B cell (primary cell): ENCODE results near the gene C5orf15. TPM values are rescaled to one million over a fixed set of nuclear protein-coding genes. Genes with fewer than 3 reads are reported as not detected.

Source experiments
- ATAC-seq: fragments of 200-7000 bp; cut with Tn5 transposase; one replicate; pipeline ENCODE4 v1.10.0; 2021; ENCODE audit warnings: low read depth, mild to moderate bottlenecking, moderate number of reproducible peaks, moderate library complexity
- CTCF ChIA-PET: fragments of 350-600 bp; sonication (Branson Sonifier 250); formaldehyde crosslinking; loops from one replicate; lab custom pipeline; 2021; ENCODE audit warnings: antibody characterized with exemption, inconsistent platforms; lab: Charles Lee
- POLR2A ChIA-PET: fragments of 350-600 bp; sonication (Branson Sonifier 250); formaldehyde crosslinking; loops from one replicate; lab custom pipeline; 2021; ENCODE audit warnings: antibody characterized with exemption; lab: Charles Lee
- DNase-seq: peaks from one replicate; pipeline ENCODE4 v3.0.0; 2013
- H2AFZ ChIP-seq: 2 replicates; pipeline ENCODE4 v1.6.1; 2012; ENCODE audit warnings: mild to moderate bottlenecking, low read depth, low read length; ENCODE audit not compliant: insufficient read depth, poor library complexity, severe bottlenecking
- H3K27ac ChIP-seq, 2 donors: 1 replicate in 1 of 2; 2 replicates in 1 of 2; pipeline ENCODE4 v1.5.1; 2012 to 2013; ENCODE audit warnings: low read length in 2 of 2, mild to moderate bottlenecking in 2 of 2, moderate library complexity in 1 of 2
- H3K27me3 ChIP-seq, 4 experiments: fragments of 200-600 bp in 1 of 4; sonication (generic) in 1 of 4; replicated peaks in 1 of 4; 1 replicate in 2 of 4; 2 replicates in 2 of 4; pipeline versions ENCODE4 v1.6.1 to v1.7.0; 2013 to 2016; ENCODE audit warnings: low read length in 3 of 4, mild to moderate bottlenecking in 2 of 4, mixed read lengths in 1 of 4, moderate library complexity in 1 of 4; ENCODE audit not compliant: insufficient read depth in 4 of 4, control insufficient read depth in 3 of 4; ENCODE audit errors: control extremely low read depth in 1 of 4
- H3K36me3 ChIP-seq, 2 experiments: replicated peaks in 1 of 2; 1 replicate in 1 of 2; 2 replicates in 1 of 2; pipeline versions ENCODE4 v1.6.1 to v1.7.1; 2013; ENCODE audit warnings: low read length in 1 of 2; ENCODE audit not compliant: insufficient read depth in 2 of 2, control insufficient read depth in 1 of 2; ENCODE audit errors: control extremely low read depth in 1 of 2, extremely low read depth in 1 of 2
- H3K4me1 ChIP-seq, 2 donors: fragments of 200-600 bp in 1 of 2; sonication (generic) in 1 of 2; 1 replicate in 1 of 2; 2 replicates in 1 of 2; pipeline versions ENCODE4 v1.5.1 to v1.6.1; 2013 to 2017; ENCODE audit warnings: low read length in 2 of 2; ENCODE audit not compliant: control insufficient read depth in 2 of 2, insufficient read depth in 2 of 2
- H3K4me2 ChIP-seq: replicated peaks from 2 replicates; pipeline ENCODE3; 2012; ENCODE audit warnings: mild to moderate bottlenecking, low read depth, low read length; ENCODE audit not compliant: poor library complexity, severe bottlenecking
- H3K4me3 ChIP-seq, 5 experiments: fragments of 200-600 bp in 1 of 5; sonication (generic) in 1 of 5; 1 replicate in 3 of 5; 2 replicates in 2 of 5; pipeline versions ENCODE4 v1.5.1 to v1.7.0; 2011 to 2016; ENCODE audit warnings: low read length in 4 of 5, mild to moderate bottlenecking in 4 of 5, low read depth in 2 of 5, control low read depth in 1 of 5, moderate library complexity in 1 of 5; ENCODE audit not compliant: insufficient read depth in 1 of 5; ENCODE audit errors: control extremely low read depth in 1 of 5, extremely low read depth in 1 of 5
- H3K79me2 ChIP-seq: fragments of 200-600 bp; sonication (generic); one replicate; pipeline ENCODE4 v1.6.0; 2016; ENCODE audit warnings: low read length; ENCODE audit not compliant: control insufficient read depth, insufficient read depth
- H3K9ac ChIP-seq: fragments of 200-600 bp; sonication (generic); 2 replicates; pipeline ENCODE4 v1.6.1; 2017; ENCODE audit warnings: mild to moderate bottlenecking, low read length, moderate library complexity
- H3K9me3 ChIP-seq, 3 donors: one replicate each; pipeline versions ENCODE4 v1.6.1 to v1.7.1; 2013; ENCODE audit warnings: low read length in 2 of 3; ENCODE audit not compliant: control insufficient read depth in 2 of 3, insufficient read depth in 1 of 3; ENCODE audit errors: control extremely low read depth in 1 of 3
- H4K20me1 ChIP-seq: 2 replicates; pipeline ENCODE4 v1.6.0; 2012; ENCODE audit warnings: mild to moderate bottlenecking, low read length; ENCODE audit not compliant: insufficient read depth, control insufficient read depth, poor library complexity, severe bottlenecking
- H3K27ac Mint-ChIP-seq: one replicate; pipeline ENCODE4 v1.8.0; 2021; ENCODE audit warnings: mixed read lengths
- H3K27me3 Mint-ChIP-seq: one replicate; pipeline ENCODE4 v1.8.0; 2021; ENCODE audit warnings: mixed read lengths
- H3K4me1 Mint-ChIP-seq: one replicate; pipeline ENCODE4 v1.8.0; 2021; ENCODE audit warnings: mixed read lengths
- H3K4me3 Mint-ChIP-seq: one replicate; pipeline ENCODE4 v1.8.0; 2021; ENCODE audit warnings: mixed read lengths
- H3K9me3 Mint-ChIP-seq: one replicate; pipeline ENCODE4 v1.8.0; 2022; ENCODE audit warnings: mixed read lengths; ENCODE audit not compliant: insufficient read depth
- CTCF ChIP-seq: fragments of 200-600 bp; IDR thresholded peaks from one replicate; pipeline ENCODE4 v1.8.0; 2022; ENCODE audit warnings: antibody characterized with exemption, mild to moderate bottlenecking
- EZH2 ChIP-seq: IDR thresholded peaks from 2 replicates; pipeline ENCODE4 v1.6.1; 2012; ENCODE audit warnings: borderline replicate concordance, low read depth, mild to moderate bottlenecking, moderate library complexity, low read length; ENCODE audit not compliant: insufficient read depth, poor library complexity, severe bottlenecking
- WGBS: methylation state at CpG from one replicate; pipeline ENCODE4 v1.1.5; 2013; ENCODE audit warnings: missing lambda C conversion rate; ENCODE audit not compliant: insufficient coverage; 5-methylcytosine and 5-hydroxymethylcytosine counted together
- intact Hi-C: fragments of 100-400 bp; cut with micrococcal nuclease; formaldehyde crosslinking; loops from one replicate; pipeline ENCODE4 v1.10.0; 2022
- polyA plus RNA-seq: library from polyadenylated mRNA; depleted of rRNA; stranded (reverse); fragments of >200 nt; gene quantifications from 2 replicates; pipeline ENCODE4 v1.2.3, GENCODE V29; 2012
- total RNA-seq, 2 donors: library from RNA; stranded (reverse); fragments of 120-200 nt in 1 of 2; gene quantifications; 1 replicate in 1 of 2; 2 replicates in 1 of 2; pipeline versions ENCODE4 v1.2.3 to v1.2.4, GENCODE V29; 2013 to 2022

C5orf15 gene
- total and polyA plus RNA-seq, 2 donors (not counting 1 experiment from before 2014, with no cell fraction given), result 22.7 to 28.2 TPM

- Histone ChIP-seq H3K79me2 (no peaks in the 10 kb centered on the region), H3K27me3 (no peaks in the 10 kb centered on the region), H2AFZ (no peak overlapping the region), H4K20me1 (no peaks in the 10 kb centered on the region), H3K4me1 (no peaks in the 10 kb centered on the region), H3K4me2 (no peak overlapping the region), H3K36me3 (peaks cover 0 to 10% of the 10 kb centered on the region in 2 experiments), H3K9me3 (no peaks in the 10 kb centered on the region), H3K27ac (no peak overlapping the region), H3K4me3 (no peak overlapping the region), H3K9ac (no peak overlapping the region)
- H3K27ac Mint-ChIP-seq, result no peak overlapping the region
- 97% methylated on average over 4 of the region's 7 CpGs for WGBS
- H3K9me3 Mint-ChIP-seq, result no peaks in the 10 kb centered on the region
- H3K27me3 Mint-ChIP-seq, result no peaks in the 10 kb centered on the region
- DNase-seq (no peak), ATAC-seq (no peak)
- no peak for TF ChIP-seq EZH2
- TF ChIP-seq CTCF, result no peak
- no peak overlapping the region for H3K4me3 Mint-ChIP-seq
- intact Hi-C loops, result no loop called here
- CTCF ChIA-PET, result interaction anchor here (0.6 to 1.6 kb wide), 6 partner anchors 12 to 1068 kb away, joined by 3 to 4 read pairs (median 4); no protein-coding TSS in a partner anchor
- POLR2A ChIA-PET, result no interaction called here
- no peaks in the 10 kb centered on the region for H3K4me1 Mint-ChIP-seq
Observed at GRCh38 chr5:133950821-133951612, 17.4 kb downstream of the C5orf15 start.

GRCh38 chr5:133948721-133949120, 19.7 kb downstream of the C5orf15 start:
- Mint-ChIP-seq H3K27me3 (no peaks in the 10 kb centered on the region), H3K27ac (no peak overlapping the region), H3K4me1 (peaks cover 5% of the 10 kb centered on the region), H3K9me3 (no peaks in the 10 kb centered on the region), H3K4me3 (no peak overlapping the region)
- H3K36me3 ChIP-seq, result no peaks in the 10 kb centered on the region
- ChIA-PET CTCF (interaction anchor here (1.3 to 2.0 kb wide), 4 partner anchors 80 to 527 kb away, joined by 3 to 11 read pairs (median 4); no protein-coding TSS in a partner anchor), POLR2A (interaction anchor here (0.6 kb wide), 1 partner anchor 1752 kb away, joined by 6 read pairs; no protein-coding TSS in a partner anchor)
- TF ChIP-seq EZH2, result no peak
- TF ChIP-seq CTCF, result no peak
- no peak overlapping the region for H3K9ac ChIP-seq
- DNase-seq (no peak), ATAC-seq (no peak)
- H2AFZ ChIP-seq, result no peak overlapping the region
- H3K4me2 ChIP-seq, result no peak overlapping the region
- H3K27me3 ChIP-seq, result no peaks in the 10 kb centered on the region
- no peaks in the 10 kb centered on the region for H4K20me1 ChIP-seq
- no peak overlapping the region for H3K4me3 ChIP-seq
- intact Hi-C loops, result no loop called here
- H3K9me3 ChIP-seq, result no peaks in the 10 kb centered on the region
- no peak overlapping the region for H3K27ac ChIP-seq
- no peaks in the 10 kb centered on the region for H3K79me2 ChIP-seq
- H3K4me1 ChIP-seq, result peaks cover 3 to 8% of the 10 kb centered on the region in 2 donors
